Measurements from ENCODE around the gene ATP2B2.

ATP2B2 gene

GRCh38 chr3:10524270-10524669, 18.9 kb upstream of the ATP2B2 start:
- no peak overlapping the region for H3K4me3 ChIP-seq (ENCODE audit: low read depth in 1 of 2, low read length in 1 of 2)
- no peak overlapping the region for H3K27ac ChIP-seq
- TF ChIP-seq, protein P1, sequence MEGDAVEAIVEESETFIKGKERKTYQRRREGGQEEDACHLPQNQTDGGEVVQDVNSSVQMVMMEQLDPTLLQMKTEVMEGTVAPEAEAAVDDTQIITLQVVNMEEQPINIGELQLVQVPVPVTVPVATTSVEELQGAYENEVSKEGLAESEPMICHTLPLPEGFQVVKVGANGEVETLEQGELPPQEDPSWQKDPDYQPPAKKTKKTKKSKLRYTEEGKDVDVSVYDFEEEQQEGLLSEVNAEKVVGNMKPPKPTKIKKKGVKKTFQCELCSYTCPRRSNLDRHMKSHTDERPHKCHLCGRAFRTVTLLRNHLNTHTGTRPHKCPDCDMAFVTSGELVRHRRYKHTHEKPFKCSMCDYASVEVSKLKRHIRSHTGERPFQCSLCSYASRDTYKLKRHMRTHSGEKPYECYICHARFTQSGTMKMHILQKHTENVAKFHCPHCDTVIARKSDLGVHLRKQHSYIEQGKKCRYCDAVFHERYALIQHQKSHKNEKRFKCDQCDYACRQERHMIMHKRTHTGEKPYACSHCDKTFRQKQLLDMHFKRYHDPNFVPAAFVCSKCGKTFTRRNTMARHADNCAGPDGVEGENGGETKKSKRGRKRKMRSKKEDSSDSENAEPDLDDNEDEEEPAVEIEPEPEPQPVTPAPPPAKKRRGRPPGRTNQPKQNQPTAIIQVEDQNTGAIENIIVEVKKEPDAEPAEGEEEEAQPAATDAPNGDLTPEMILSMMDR (IDR thresholded peaks at IDR 0.05) = no peak
- no peaks in the 10 kb centered on the region for H3K36me3 ChIP-seq
- no peaks in the 10 kb centered on the region for H3K9me3 ChIP-seq
- H3K27me3 ChIP-seq = peaks cover 30% of the 10 kb centered on the region
- H3K4me1 ChIP-seq (ENCODE audit: control insufficient read depth in 1 of 2, insufficient read depth in 1 of 2, low read depth in 1 of 2, low read length in 1 of 2) = no peaks in the 10 kb centered on the region

- Histone ChIP-seq H3K27me3 (peaks cover 30% of the 10 kb centered on the region), H3K9me3 (no peaks in the 10 kb centered on the region), H3K27ac (no peak overlapping the region), H3K36me3 (no peaks in the 10 kb centered on the region), H3K4me1 (ENCODE audit: control insufficient read depth in 1 of 2, insufficient read depth in 1 of 2, low read depth in 1 of 2, low read length in 1 of 2) (no peaks in the 10 kb centered on the region), H3K4me3 (ENCODE audit: low read depth in 1 of 2, low read length in 1 of 2) (no peak overlapping the region)
- TF ChIP-seq, protein P1 (IDR thresholded peaks at IDR 0.05) = no peak
Observed at GRCh38 chr3:10523561-10523960, 18.2 kb upstream of the ATP2B2 start.

DNA sequence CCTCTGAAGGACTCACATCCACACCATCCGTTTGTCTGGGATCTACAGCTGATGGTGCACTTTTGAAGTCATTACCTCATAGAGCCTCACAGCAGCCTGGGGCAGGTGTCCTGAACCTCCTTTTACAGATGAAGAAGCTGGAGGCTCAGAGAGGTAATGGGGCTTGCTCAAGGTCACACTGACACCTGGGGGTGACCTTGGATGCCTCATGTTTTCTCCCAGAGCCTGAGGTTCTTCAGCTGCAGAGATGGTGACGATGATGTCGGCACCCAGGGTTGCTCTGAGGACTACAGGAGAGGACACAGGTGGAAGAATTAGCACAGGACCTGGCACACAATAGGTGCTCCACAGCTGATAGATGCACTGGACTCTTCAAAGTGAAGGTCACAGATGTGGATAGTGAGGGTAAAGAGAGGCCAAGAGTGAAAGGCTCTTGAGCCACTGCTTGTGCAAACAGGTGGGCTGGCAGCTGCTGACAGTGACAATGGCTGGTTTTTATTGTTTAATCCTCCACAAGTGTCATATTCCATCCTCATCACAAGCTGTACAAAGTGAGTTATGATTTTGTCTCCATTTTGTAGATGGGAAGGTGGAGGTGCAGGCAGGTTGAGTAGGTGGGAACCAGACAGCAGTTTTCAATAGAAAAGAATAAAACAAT, 17.4 kb upstream of the ATP2B2 start:
- Histone ChIP-seq H3K27me3 (peaks cover 32% of the 10 kb centered on the region), H3K4me1 (ENCODE audit: control insufficient read depth in 1 of 2, insufficient read depth in 1 of 2, low read depth in 1 of 2, low read length in 1 of 2) (no peaks in the 10 kb centered on the region), H3K9me3 (no peaks in the 10 kb centered on the region), H3K36me3 (no peaks in the 10 kb centered on the region), H3K4me3 (ENCODE audit: low read depth in 1 of 2, low read length in 1 of 2) (no peak overlapping the region), H3K27ac (no peak overlapping the region)
- TF ChIP-seq, protein P1 (IDR thresholded peaks at IDR 0.05) = no peak

- Histone ChIP-seq H3K4me3 (ENCODE audit: low read depth in 1 of 2, low read length in 1 of 2) (no peak overlapping the region), H3K27ac (no peak overlapping the region), H3K9me3 (no peaks in the 10 kb centered on the region), H3K27me3 (peaks cover 39% of the 10 kb centered on the region), H3K36me3 (no peaks in the 10 kb centered on the region), H3K4me1 (ENCODE audit: control insufficient read depth in 1 of 2, insufficient read depth in 1 of 2, low read depth in 1 of 2, low read length in 1 of 2) (no peaks in the 10 kb centered on the region)
- TF ChIP-seq, protein P1 (IDR thresholded peaks at IDR 0.05) = no peak
Observed at GRCh38 chr3:10521772-10522441, 16.5 kb upstream of the ATP2B2 start.

DNA sequence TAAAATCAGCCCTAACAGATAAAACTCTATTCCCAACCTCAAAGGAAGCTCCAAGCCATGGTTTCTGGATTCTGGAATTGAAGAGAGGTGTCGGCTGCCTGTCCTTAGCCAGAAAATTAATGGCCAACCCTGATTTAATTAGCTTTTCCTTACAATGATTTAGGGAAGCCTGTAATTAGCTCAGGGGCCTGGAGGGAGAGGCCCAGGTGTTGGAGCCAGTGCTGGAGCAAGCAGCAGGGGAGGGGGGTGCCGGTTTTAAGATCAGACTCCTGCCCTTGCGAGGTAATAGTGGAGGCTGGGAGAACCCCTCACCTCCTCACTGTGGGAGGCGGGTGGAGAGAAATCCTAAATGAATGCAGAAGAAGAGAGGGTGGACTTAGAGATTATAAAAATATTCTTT, 14.7 kb upstream of the ATP2B2 start:
- no peak overlapping the region for H3K27ac ChIP-seq
- peaks cover 38% of the 10 kb centered on the region for H3K27me3 ChIP-seq
- H3K4me1 ChIP-seq (ENCODE audit: control insufficient read depth in 1 of 2, insufficient read depth in 1 of 2, low read depth in 1 of 2, low read length in 1 of 2) = no peaks in the 10 kb centered on the region
- no peak overlapping the region for H3K4me3 ChIP-seq (ENCODE audit: low read depth in 1 of 2, low read length in 1 of 2)
- H3K36me3 ChIP-seq = no peaks in the 10 kb centered on the region
- H3K9me3 ChIP-seq = no peaks in the 10 kb centered on the region
- TF ChIP-seq, protein P1 (IDR thresholded peaks at IDR 0.05) = no peak
